ENCODE measurements around the gene AFAP1L2.
"Not testable (repeated sequence)": the region's sequence is repeated elsewhere in the genome, so short reads cannot be mapped to it uniquely, and the experiment has no call there.

The AFAP1L2 gene

DNA sequence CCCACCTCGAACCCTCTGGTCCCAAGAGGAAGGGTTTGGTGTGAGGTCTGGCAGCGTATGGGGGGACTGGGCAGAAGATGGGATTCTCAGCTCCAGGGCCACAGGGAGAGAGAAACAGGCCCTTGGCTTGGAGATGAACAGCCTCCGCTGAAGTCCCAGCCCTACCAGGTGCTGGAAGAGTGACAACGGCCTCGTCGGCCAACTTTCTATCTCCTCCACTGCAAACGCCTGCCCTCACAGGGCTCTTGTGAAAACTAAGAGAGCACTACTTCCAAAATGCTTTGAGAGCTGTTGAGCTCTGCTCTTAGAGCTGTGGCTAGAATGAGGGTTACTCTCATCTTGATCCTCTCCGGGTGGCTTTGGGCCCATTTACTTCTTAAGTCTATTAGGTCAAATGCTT is 63.5 kb downstream of the AFAP1L2 start:
- H3K4me3 ChIP-seq (ENCODE audit: low read depth, low read length) = no peak overlapping the region
- no peak for DNase-seq (ENCODE audit: low read depth)
- TF ChIP-seq, protein P1, sequence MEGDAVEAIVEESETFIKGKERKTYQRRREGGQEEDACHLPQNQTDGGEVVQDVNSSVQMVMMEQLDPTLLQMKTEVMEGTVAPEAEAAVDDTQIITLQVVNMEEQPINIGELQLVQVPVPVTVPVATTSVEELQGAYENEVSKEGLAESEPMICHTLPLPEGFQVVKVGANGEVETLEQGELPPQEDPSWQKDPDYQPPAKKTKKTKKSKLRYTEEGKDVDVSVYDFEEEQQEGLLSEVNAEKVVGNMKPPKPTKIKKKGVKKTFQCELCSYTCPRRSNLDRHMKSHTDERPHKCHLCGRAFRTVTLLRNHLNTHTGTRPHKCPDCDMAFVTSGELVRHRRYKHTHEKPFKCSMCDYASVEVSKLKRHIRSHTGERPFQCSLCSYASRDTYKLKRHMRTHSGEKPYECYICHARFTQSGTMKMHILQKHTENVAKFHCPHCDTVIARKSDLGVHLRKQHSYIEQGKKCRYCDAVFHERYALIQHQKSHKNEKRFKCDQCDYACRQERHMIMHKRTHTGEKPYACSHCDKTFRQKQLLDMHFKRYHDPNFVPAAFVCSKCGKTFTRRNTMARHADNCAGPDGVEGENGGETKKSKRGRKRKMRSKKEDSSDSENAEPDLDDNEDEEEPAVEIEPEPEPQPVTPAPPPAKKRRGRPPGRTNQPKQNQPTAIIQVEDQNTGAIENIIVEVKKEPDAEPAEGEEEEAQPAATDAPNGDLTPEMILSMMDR (IDR thresholded peaks at IDR 0.05; ENCODE audit: control insufficient read depth, extremely low read depth, insufficient read depth) = no peak

DNA sequence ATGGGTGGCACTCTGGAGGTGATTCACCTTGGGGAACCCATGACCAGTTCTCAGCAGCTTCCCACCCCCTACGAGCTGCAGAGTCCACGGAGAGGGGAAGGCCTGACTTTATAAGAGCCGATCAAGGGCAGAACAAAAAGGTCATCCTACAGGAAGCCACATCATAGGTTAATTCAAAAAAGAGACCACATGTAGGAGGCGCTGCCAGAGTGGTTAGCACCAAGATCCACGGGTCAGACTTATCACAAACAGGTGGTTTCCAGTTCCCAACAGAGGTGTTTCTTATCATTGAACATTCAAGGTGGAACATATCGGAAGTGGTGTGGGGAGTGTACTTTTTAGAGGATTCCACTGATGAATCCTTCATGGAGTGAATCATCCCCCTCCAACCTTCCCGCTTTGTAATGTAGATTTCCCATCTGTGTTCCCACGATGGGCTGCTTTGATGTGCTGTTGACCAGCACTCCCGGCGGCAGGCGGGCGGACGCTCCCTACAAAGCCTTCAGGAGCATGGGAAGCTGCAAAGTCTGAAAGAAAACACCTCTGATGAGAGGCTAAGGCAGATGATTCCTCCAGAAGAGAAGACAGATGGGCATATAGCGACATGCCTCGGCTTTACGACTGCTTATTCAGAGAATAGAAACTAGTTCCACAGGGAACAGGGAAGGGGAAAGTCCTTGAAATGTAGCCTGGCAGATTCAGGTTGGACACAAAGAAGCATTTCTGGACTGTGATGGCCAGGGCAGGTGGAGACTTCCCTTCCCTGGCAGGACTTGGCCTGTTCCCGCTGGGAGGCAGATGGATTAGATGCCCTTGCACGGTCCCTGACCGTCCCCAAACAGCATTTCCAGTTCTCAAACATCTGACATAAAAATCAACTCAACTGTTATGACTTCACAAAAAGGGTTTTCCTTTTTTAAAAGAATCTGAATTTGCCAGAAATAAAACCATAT is 66.5 kb downstream of the AFAP1L2 start:
- H3K4me3 ChIP-seq (ENCODE audit: low read depth, low read length) = no peak overlapping the region
- no peak for DNase-seq (ENCODE audit: low read depth)
- TF ChIP-seq, protein P1 (IDR thresholded peaks at IDR 0.05; ENCODE audit: control insufficient read depth, extremely low read depth, insufficient read depth) = no peak

DNA sequence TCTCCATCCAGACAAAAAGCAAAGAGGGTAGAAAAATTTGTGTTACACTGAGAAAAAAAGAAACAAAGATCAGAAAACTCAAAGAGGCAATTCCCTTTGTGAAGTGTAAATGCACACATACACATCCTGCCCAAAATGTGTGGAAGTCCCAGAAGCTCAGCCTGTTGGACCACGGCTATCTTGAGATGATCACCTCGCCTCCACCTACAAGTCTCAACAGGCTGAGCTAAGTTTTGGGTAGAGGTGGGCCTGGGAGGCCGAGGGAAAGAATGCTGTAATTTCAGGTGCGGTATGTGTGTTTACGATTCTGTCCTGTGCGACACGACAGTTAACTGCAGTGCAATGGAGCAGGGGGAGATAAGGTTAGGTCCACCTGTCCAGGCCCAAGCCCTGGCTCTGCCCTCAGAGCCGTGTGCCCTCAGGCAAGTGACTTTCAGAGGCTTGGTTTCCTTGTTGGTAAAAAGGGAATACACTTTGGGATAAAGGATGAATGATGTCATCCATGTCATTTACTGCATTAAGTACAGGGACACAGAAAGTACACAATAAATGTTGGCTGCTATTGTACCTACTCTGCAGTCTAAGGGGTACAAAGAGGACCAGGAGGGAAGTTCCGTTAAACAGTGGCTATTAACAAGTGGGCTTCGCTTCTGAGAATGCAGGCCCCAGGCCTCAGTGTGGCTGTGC is 67.3 kb downstream of the AFAP1L2 start:
- no peak overlapping the region for H3K4me3 ChIP-seq (ENCODE audit: low read depth, low read length)
- no peak for DNase-seq (ENCODE audit: low read depth)
- TF ChIP-seq, protein P1 (IDR thresholded peaks at IDR 0.05; ENCODE audit: control insufficient read depth, extremely low read depth, insufficient read depth) = no peak

DNA sequence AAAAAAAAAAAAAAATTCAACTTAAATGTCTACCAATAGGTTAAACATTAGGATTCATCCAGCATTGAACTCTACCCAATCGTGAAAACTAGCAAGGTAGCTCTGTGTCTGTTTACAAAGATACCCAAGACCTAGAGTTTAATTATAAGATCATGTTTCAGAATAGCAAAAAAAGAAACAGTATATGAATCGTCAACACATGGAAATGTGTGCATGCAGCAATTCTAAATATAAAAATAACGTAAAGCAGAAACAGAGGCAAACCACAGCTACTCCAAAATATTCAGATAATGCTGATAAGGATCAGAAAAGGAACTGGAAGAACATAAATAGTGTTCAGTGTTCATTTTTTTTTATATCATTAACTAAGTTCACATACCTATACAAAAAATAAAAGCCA is 68.7 kb downstream of the AFAP1L2 start:
- no peak for DNase-seq (ENCODE audit: low read depth)
- TF ChIP-seq, protein P1 (IDR thresholded peaks at IDR 0.05; ENCODE audit: control insufficient read depth, extremely low read depth, insufficient read depth) = no peak
- no peak overlapping the region for H3K4me3 ChIP-seq (ENCODE audit: low read depth, low read length)

DNA sequence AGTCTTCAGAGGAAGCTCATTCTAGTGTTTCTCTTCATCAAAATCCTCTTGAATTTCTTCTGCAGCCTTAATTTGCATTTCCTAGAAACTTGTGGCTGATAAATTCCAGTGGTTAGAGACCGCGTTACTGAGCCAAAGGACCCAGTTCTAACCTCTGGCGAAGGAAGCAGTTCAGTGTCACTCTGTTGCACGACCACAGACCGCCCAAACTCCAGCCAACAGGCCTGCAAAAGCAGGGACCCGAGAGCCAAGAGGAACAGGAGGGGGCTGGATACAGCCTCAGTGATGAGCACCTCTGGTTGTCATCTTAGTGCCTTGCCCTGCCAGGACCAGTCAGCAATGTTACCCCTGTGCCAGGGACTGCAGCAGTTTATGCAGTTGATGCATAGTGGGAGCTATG is 70.0 kb downstream of the AFAP1L2 start:
- no peak for DNase-seq (ENCODE audit: low read depth)
- TF ChIP-seq, protein P1 (IDR thresholded peaks at IDR 0.05; ENCODE audit: control insufficient read depth, extremely low read depth, insufficient read depth) = no peak
- no peak overlapping the region for H3K4me3 ChIP-seq (ENCODE audit: low read depth, low read length)

DNA sequence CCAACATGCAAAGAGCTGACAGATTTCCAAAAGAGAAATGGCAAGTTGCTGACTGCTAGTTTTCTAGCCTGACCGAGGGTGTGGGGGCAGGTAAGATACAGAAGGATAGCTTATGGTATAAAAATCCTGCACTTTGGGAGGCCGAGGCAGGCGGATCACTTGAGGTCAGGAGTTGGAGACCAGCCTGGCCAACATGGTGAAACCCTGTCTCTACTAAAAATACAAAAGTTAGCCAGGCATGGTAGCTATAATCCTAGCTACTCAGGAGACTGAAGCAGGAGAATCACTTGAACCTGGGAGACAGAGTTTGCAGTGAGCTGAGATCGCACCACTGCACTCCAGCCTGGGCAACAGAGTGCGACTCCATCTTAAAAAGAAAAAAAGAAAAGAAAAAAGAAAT is 70.9 kb downstream of the AFAP1L2 start:
- not testable (repeated sequence) for DNase-seq (ENCODE audit: low read depth); H3K4me3 ChIP-seq (ENCODE audit: low read depth, low read length)
